ENCODE results near the gene PLA2G4C. TPM values are rescaled to one million over a fixed set of nuclear protein-coding genes. Genes with fewer than 3 reads are reported as not detected.
"Not testable (repeated sequence)": the region's sequence is repeated elsewhere in the genome, so short reads cannot be mapped to it uniquely, and the experiment has no call there.

The PLA2G4C gene
- total RNA-seq, 2 experiments from 2014 or later = 4.2 to 6.8 TPM

DNA sequence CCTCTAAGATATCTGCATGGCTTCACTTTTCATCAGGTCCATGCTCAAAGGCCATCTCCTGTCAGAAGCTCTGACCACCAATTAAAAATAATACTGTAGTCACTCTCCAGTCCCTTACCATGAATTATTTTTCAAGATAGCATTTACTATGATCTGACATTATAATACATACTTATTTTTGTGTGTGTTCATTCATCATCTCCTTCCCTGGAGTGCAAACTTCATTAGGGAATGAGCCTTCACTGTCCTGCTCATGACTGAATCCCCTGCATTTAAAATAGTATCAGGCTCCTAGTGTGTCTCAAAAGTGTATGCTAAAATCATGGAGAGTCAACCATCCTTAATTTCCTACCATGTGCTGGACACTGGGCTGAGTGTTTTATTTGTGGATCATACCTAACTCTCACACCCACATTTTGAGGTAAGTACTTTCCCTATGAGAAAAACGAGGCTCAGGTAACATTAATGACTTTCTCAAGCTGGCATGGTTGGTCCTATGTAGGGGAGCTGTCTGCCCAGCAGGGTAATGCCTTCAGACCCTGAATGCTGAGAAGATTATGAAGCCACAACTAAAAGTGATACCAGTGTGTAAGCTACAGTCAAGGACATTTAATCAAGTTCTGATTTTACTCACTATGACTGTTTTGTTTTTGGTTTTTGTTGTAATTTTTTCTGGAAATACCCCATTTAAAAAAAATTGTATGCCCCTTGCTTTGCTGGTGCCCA, 16.3 kb downstream of the PLA2G4C start:
- Mint-ChIP-seq H3K9me3 (peaks cover 11% of the 10 kb centered on the region), H3K27ac (no peak overlapping the region)
- CTCF ChIA-PET = interaction anchor here (0.6 to 3.4 kb wide), 2 partner anchors 13 to 1292 kb away, joined by 3 to 13 read pairs; no protein-coding TSS in a partner anchor

DNA sequence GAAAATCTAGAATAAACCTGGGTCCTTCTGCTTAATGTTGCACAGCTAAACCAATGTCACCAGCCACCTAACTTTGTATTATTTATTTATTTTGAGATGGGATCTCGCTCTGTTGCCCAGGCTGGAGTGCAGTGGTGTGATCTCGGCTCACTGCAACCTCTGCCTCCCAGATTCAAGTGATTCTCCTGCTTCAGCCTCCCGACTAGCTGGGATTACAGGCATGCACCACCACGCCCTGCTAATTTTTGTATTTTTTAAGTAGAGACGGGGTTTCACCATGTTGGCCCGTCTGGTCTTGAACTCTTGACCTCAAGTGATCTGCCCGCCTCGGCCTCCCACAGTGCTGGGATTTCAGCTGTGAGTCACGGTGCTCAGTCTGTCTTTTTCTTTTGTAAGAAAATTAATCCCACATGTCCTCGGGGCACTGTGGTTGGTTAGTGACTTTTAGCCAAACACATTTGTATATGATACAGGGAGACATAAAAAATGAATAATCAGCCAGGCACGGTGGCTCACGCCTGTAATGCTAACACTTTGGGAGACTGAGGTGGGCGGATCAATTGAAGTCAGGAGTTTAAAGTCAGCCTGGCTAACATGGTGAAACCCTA, 19.4 kb downstream of the PLA2G4C start:
- intact Hi-C loops (cut with micrococcal nuclease); H3K4me3 Mint-ChIP-seq; ATAC-seq; H3K4me1 Mint-ChIP-seq (ENCODE audit: low read depth); H3K36me3 Mint-ChIP-seq (ENCODE audit: low read depth); POLR2A ChIA-PET; DNase-seq; H3K27ac Mint-ChIP-seq; CTCF ChIA-PET; H3K27me3 Mint-ChIP-seq: not testable (repeated sequence)
- H3K9me3 Mint-ChIP-seq = peaks cover 11% of the 10 kb centered on the region

More for the DNA sequence above, 16.3 kb downstream of the PLA2G4C start:
- Mint-ChIP-seq H3K36me3 (ENCODE audit: low read depth) (peaks cover 9% of the 10 kb centered on the region), H3K4me3 (no peak overlapping the region), H3K27me3 (peaks cover 2% of the 10 kb centered on the region), H3K4me1 (ENCODE audit: low read depth) (peaks cover 2% of the 10 kb centered on the region)
- DNase-seq (no peak), ATAC-seq (no peak)
- intact Hi-C loops (cut with micrococcal nuclease) = no loop called here
- POLR2A ChIA-PET = interaction anchor here (0.6 kb wide), 1 partner anchor 78 kb away, joined by 3 read pairs; no protein-coding TSS in a partner anchor
- no peak for TF ChIP-seq CTCF (IDR thresholded peaks at IDR 0.05)

DNA sequence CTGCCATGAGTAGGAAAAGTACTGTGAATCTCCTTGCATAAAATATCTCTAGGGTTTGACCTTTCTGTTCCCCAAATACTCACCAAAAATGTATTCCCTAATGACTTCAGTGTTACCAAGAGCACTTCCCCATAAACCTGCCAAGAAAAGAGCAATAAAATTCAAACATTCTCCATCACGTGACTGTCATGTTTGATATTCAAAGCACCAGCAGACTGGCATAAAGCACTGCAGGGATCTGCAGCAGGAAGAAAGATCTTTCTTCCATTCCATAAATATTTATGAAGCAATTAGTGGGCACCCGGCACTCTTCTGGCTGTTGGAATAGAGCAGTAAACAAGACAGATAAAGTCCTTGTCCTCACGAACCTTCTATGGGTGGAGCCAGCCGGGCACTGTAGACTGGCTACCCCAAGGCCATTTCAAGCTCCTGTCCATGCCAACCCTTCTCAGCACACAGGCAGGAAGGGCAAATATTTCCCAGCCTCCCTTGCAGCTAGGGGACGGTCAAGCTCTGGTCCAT, 20.3 kb downstream of the PLA2G4C start:
- intact Hi-C loops (cut with micrococcal nuclease) = no loop called here
- POLR2A ChIA-PET = no interaction called here
- TF ChIP-seq CTCF (IDR thresholded peaks at IDR 0.05) = no peak
- peaks cover 4% of the 10 kb centered on the region for H3K27me3 Mint-ChIP-seq
- peaks cover 11% of the 10 kb centered on the region for H3K9me3 Mint-ChIP-seq
- H3K4me3 Mint-ChIP-seq = no peak overlapping the region
- H3K27ac Mint-ChIP-seq = no peak overlapping the region
- peaks cover 2% of the 10 kb centered on the region for H3K4me1 Mint-ChIP-seq (ENCODE audit: low read depth)
- DNase-seq (no peak), ATAC-seq (no peak)
- H3K36me3 Mint-ChIP-seq (ENCODE audit: low read depth) = peaks cover 6% of the 10 kb centered on the region
- CTCF ChIA-PET = interaction anchor here (1.0 kb wide), 1 partner anchor 127 kb away, joined by 3 read pairs; no protein-coding TSS in a partner anchor

DNA sequence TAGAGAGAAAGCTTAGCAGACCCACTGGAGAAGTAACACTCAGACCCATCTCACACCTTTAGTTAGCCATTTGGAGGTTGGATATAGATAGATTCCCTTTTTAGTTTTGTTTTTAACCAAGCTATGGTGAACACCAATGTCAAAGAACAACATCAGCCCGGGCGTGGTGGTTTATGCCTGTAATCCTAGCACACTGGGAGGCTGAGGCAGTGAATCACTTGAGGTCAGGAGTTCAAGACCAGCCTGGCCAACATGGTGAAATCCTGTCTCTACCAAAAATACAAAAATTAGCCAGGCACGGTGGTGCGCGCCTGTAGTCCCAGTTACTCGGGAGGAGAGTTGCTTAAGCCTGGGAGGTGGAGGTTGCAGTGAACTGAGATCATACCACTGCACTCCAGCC, 21.6 kb downstream of the PLA2G4C start:
- POLR2A ChIA-PET; DNase-seq; ATAC-seq; H3K4me3 Mint-ChIP-seq; intact Hi-C loops (cut with micrococcal nuclease); H3K9me3 Mint-ChIP-seq; H3K27ac Mint-ChIP-seq; H3K4me1 Mint-ChIP-seq (ENCODE audit: low read depth); H3K36me3 Mint-ChIP-seq (ENCODE audit: low read depth); H3K27me3 Mint-ChIP-seq; CTCF ChIA-PET: not testable (repeated sequence)

- no peak for TF ChIP-seq CTCF (IDR thresholded peaks at IDR 0.05)
- Mint-ChIP-seq H3K9me3 (no peaks in the 10 kb centered on the region), H3K27me3 (peaks cover 4% of the 10 kb centered on the region), H3K4me3 (no peak overlapping the region), H3K36me3 (ENCODE audit: low read depth) (no peaks in the 10 kb centered on the region), H3K27ac (no peak overlapping the region), H3K4me1 (ENCODE audit: low read depth) (no peaks in the 10 kb centered on the region)
- DNase-seq = peak; percentile 12
- POLR2A ChIA-PET = no interaction called here
- no peak for ATAC-seq
- intact Hi-C loops (cut with micrococcal nuclease) = no loop called here
- CTCF ChIA-PET = interaction anchor here (1.2 to 2.1 kb wide), 3 partner anchors 15 to 125 kb away, joined by 3 to 6 read pairs (median 4); no protein-coding TSS in a partner anchor
Measured at GRCh38 chr19:48085904-48086864, 24.4 kb downstream of the PLA2G4C start.

Data from activated CD8-positive, alpha-beta T cell treated with anti-CD3 and anti-CD28 coated beads for 36 hours (primary cell).